Fibroblast of the aortic adventitia (primary cell): ENCODE data around the gene SMARCA4. TPM values are rescaled to one million over a fixed set of nuclear protein-coding genes. Genes with fewer than 3 reads are reported as not detected.

Experiments used
- DNase-seq: peaks from one replicate; pipeline ENCODE4 v3.0.0-alpha.2; 2010; ENCODE audit warnings: low read depth
- H3K4me3 ChIP-seq: 2 replicates; pipeline ENCODE4 v1.5.1; 2011; ENCODE audit warnings: low read depth, mild to moderate bottlenecking, control low read depth, low read length, moderate library complexity
- total RNA-seq: library from RNA; depleted of rRNA; stranded (reverse); fragments of >200 nt; gene quantifications from 2 replicates; pipeline ENCODE4 v1.2.3, GENCODE V29; 2012; ENCODE audit warnings: low replicate concordance
- TF ChIP-seq, protein P1 (sequence below): IDR thresholded peaks from 2 replicates; pipeline ENCODE4 v1.5.1; 2011; ENCODE audit warnings: mild to moderate bottlenecking, low read length, control low read depth, inconsistent platforms; ENCODE audit not compliant: insufficient read depth

SMARCA4 gene
- 46.5 and 63.8 TPM in 2 replicates for total RNA-seq

GRCh38 chr19:10960314-10961072, at the start of gene SMARCA4:
Gene SMARCA4, plus strand, starts transcription at chr19:10961030. Its CDS starts 23,122 bp downstream, at chr19:10984152.
- DNase-seq = peak; percentile 95
- TF ChIP-seq, protein P1, sequence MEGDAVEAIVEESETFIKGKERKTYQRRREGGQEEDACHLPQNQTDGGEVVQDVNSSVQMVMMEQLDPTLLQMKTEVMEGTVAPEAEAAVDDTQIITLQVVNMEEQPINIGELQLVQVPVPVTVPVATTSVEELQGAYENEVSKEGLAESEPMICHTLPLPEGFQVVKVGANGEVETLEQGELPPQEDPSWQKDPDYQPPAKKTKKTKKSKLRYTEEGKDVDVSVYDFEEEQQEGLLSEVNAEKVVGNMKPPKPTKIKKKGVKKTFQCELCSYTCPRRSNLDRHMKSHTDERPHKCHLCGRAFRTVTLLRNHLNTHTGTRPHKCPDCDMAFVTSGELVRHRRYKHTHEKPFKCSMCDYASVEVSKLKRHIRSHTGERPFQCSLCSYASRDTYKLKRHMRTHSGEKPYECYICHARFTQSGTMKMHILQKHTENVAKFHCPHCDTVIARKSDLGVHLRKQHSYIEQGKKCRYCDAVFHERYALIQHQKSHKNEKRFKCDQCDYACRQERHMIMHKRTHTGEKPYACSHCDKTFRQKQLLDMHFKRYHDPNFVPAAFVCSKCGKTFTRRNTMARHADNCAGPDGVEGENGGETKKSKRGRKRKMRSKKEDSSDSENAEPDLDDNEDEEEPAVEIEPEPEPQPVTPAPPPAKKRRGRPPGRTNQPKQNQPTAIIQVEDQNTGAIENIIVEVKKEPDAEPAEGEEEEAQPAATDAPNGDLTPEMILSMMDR = no peak
- peak within 1 kb of the TSS; percentile 87 for H3K4me3 ChIP-seq

GRCh38 chr19:10911579-10912363, 49.1 kb upstream of the SMARCA4 start:
- DNase-seq = no peak
- no peak overlapping the region for H3K4me3 ChIP-seq
- TF ChIP-seq, protein P1 = no peak

- TF ChIP-seq, protein P1 = no peak
- H3K4me3 ChIP-seq = no peak overlapping the region
- DNase-seq = no peak
Measured at GRCh38 chr19:10912619-10913018, 48.2 kb upstream of the SMARCA4 start.

GRCh38 chr19:10913716-10914340, 47.0 kb upstream of the SMARCA4 start:
- no peak for DNase-seq
- TF ChIP-seq, protein P1 = no peak
- no peak overlapping the region for H3K4me3 ChIP-seq

DNA sequence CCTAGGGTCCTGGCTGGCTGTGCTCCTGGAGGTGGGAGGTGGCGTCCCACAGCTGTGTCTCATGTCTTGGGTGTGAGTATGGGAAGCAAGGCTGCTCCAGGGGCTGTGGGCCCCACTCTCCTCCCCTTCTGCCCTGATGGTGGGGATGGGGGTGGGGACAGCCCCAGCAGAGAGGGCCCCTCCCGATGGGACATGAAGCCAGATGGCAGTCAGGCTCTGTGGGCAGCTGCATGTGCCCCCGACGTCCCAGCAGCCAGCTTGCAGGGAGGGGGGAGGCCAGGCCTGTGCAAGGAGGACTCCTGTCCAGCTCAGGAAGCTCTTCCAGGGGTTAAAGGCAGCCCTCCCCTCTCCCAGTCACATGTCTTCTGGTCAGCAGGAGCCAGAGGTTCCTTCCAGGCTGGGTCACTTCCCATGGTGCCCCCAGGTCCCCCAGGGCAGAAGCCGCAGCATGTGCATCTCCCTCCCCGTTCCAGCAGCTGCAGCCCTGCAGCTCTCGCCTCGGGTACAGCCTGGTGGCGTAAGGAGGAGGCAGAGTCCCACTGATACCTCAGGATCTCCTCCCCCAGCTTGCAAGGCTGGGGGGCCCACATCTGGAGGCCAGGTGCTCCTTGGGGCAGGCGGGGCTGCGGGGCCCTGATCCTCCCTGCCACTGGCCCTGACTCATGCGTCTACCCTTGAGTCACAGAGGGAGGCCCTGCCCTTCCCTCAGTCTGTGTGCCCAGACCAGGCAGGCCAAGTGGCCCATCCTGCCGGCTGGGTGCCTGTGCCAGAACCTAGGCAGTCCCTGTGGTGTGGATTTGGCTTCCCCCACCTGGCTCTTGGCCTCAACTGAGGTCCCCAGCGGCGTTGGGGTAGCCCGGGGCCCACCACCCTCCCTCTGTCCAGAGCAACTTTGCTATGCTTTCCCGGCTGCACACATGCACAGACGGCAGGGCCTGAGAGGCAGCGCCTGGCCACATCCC, 45.4 kb upstream of the SMARCA4 start:
- TF ChIP-seq, protein P1 = peak; percentile 21
- no peak overlapping the region for H3K4me3 ChIP-seq
- peak; percentile 68 for DNase-seq

DNA sequence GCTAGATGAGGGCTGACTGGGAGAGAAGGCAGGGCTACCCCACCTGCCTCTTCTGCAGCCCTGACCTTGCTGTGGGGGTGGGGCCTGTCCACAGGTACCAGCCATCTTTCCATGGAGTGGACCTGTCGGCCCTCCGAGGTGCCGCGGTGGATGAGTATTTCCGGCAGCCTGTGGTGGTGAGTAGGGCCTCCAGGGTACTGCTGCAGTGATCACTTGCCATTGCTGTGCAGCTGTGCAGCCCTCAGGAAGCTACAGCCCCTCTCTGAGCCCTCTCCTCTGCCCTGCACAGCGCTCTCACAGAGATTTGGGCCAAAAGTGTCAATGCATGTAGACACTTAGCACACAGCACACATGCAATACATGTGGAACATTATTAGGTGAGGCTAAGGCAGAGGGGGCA, 44.2 kb upstream of the SMARCA4 start:
- TF ChIP-seq, protein P1 = no peak
- DNase-seq = no peak
- H3K4me3 ChIP-seq = no peak overlapping the region
